Esophagus squamous epithelium (tissue), 4 donors: ENCODE data around the gene ARAP1.

Experiments
- CTCF ChIP-seq, 6 experiments: fragments of 450-650 bp in 4 of 6; fragments of 200-600 bp in 2 of 6; sonication (generic) in 2 of 6; IDR thresholded peaks; one replicate each; pipeline ENCODE4 v1.5.1; 2016 to 2019; ENCODE audit warnings: antibody characterized with exemption in 6 of 6, mild to moderate bottlenecking in 4 of 6, moderate library complexity in 4 of 6
- POLR2A ChIP-seq, 4 donors: fragments of 450-650 bp; IDR thresholded peaks; one replicate each; pipeline ENCODE4 v1.6.1; 2017; ENCODE audit warnings: antibody characterized with exemption in 4 of 4, mild to moderate bottlenecking in 4 of 4, moderate library complexity in 3 of 4

- TF ChIP-seq CTCF (IDR thresholded peaks at IDR 0.05) (no peak), POLR2A (IDR thresholded peaks at IDR 0.05) (no peak)
These were observed 28.8 kb upstream of the ARAP1 start for GRCh38 chr11:72781063-72781312.
